ENCODE data around the gene HIP1R. TPM values are rescaled to one million over a fixed set of nuclear protein-coding genes. Genes with fewer than 3 reads are reported as not detected.

HIP1R gene
- total RNA-seq, 2 donors from 2014 or later = 61.5 to 67.4 TPM

DNA sequence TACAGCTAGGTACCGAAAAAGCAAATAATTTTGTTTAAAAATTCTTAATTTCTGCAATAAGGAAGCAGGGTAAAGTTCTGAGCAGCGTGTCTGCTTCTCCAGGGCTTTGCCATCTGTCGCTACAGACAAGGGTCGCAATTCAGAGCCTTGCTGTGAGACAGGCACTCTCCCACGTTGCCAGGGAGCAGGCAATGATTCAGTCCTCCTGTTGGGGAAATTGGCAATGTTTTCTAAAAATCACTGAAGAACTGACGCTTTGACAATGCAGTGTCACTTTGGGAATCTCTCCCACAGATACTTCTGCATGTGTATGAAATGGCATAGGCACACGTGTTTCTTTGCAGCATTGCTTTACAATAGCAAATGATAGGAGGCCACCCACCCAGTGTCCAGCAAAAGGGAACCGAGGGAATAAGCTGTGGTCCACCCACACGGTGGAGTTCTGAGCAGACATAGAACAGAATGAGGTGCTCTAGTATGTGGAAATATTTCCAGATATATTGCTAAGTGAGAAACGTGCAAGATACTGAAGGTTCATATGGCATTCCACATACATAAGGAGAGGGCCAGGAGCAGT is 16.0 kb upstream of the HIP1R start:
- no peak for DNase-seq
- peaks cover 2% of the 10 kb centered on the region for H3K36me3 Mint-ChIP-seq (ENCODE audit: low read depth)
- H3K27me3 Mint-ChIP-seq = no peaks in the 10 kb centered on the region
- H3K9me3 ChIP-seq (ENCODE audit: control insufficient read depth, low read length, poor library complexity, severe bottlenecking) = no peaks in the 10 kb centered on the region
- no peak for ATAC-seq
- no peaks in the 10 kb centered on the region for H3K4me1 Mint-ChIP-seq
- H3K4me3 Mint-ChIP-seq = no peak overlapping the region
- H3K27ac Mint-ChIP-seq = no peak overlapping the region

- H3K27me3 Mint-ChIP-seq = no peaks in the 10 kb centered on the region
- H3K4me1 Mint-ChIP-seq = no peaks in the 10 kb centered on the region
- DNase-seq (no peak), ATAC-seq (no peak)
- H3K36me3 Mint-ChIP-seq (ENCODE audit: low read depth) = peaks cover 2% of the 10 kb centered on the region
- H3K9me3 ChIP-seq (ENCODE audit: control insufficient read depth, low read length, poor library complexity, severe bottlenecking) = no peaks in the 10 kb centered on the region
- H3K27ac Mint-ChIP-seq = no peak overlapping the region
- no peak overlapping the region for H3K4me3 Mint-ChIP-seq
Observed at GRCh38 chr12:122820138-122820537, 15.1 kb upstream of the HIP1R start.

- H3K27me3 Mint-ChIP-seq = no peaks in the 10 kb centered on the region
- H3K4me1 Mint-ChIP-seq = no peaks in the 10 kb centered on the region
- ATAC-seq (peak; percentile 49), DNase-seq (no peak)
- H3K36me3 Mint-ChIP-seq (ENCODE audit: low read depth) = peaks cover 2% of the 10 kb centered on the region
- H3K27ac Mint-ChIP-seq = no peak overlapping the region
- H3K9me3 ChIP-seq (ENCODE audit: control insufficient read depth, low read length, poor library complexity, severe bottlenecking) = no peaks in the 10 kb centered on the region
- H3K4me3 Mint-ChIP-seq = no peak overlapping the region
Observed at GRCh38 chr12:122820838-122821271, 14.4 kb upstream of the HIP1R start.

- Mint-ChIP-seq H3K27ac (no peak overlapping the region), H3K27me3 (no peaks in the 10 kb centered on the region), H3K4me3 (no peak overlapping the region), H3K36me3 (ENCODE audit: low read depth) (no peaks in the 10 kb centered on the region), H3K4me1 (peaks cover 2% of the 10 kb centered on the region)
- no peak for DNase-seq
- H3K9me3 ChIP-seq (ENCODE audit: control insufficient read depth, low read length, poor library complexity, severe bottlenecking) = no peaks in the 10 kb centered on the region
- ATAC-seq = no peak
Observed at GRCh38 chr12:122823429-122823828, 11.8 kb upstream of the HIP1R start.

DNA sequence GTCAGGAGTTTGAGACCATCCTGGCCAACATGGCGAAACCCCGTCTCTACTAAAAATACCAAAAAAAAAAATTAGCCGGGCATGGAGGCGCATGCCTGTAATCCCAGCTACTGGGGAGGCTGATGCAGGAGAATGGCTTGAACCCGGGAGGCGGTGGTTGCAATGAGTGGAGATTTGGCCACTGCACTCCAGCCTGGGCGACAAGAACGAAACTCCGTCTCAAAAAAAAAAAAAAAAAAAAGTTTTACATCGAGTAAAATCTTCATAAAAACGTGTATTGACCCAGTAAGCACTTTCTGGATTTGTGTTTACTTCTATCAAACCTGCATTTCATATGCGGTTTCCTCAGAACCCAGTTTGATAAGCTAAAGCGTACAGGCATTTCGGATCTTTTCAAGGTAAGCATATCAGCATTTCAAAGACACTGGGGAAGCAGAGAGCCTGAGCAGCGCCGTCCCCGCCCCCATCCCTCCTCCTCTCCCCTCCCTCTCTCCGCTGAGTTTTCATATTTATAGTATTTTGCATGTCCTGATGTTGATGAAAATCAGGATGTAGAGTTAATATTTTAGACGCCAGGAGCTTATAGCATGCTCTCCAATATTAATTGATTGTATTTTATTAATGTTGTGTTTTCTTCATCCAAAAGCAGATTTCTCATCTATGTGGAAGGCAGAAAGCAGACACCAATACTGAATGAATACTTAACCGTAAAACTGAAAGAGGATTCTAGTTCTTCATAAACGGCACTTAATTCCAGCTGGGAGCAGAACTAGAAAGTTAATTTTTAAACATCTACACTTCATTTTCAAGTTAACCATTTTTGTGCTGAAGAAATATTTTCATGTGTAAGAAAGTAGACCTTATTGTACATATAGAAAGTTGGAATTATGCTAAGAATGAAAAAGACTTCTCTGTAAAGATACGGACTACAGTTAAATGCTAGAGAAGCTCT is 9.2 kb upstream of the HIP1R start:
- Mint-ChIP-seq H3K27ac (no peak overlapping the region), H3K4me3 (peak overlapping the region; percentile 60)
- peak; percentile 40 for ATAC-seq

GRCh38 chr12:122827258-122827657 is 8.0 kb upstream of the HIP1R start:
- no peaks in the 10 kb centered on the region for H3K9me3 ChIP-seq (ENCODE audit: control insufficient read depth, low read length, poor library complexity, severe bottlenecking)
- DNase-seq = no peak
- no peaks in the 10 kb centered on the region for H3K27me3 Mint-ChIP-seq
- H3K36me3 Mint-ChIP-seq (ENCODE audit: low read depth) = no peaks in the 10 kb centered on the region
- no peak overlapping the region for H3K4me3 Mint-ChIP-seq
- no peak overlapping the region for H3K27ac Mint-ChIP-seq
- H3K4me1 Mint-ChIP-seq = peaks cover 5% of the 10 kb centered on the region
- no peak for ATAC-seq

More for the DNA sequence above, 9.2 kb upstream of the HIP1R start:
- no peak for DNase-seq
- Mint-ChIP-seq H3K27me3 (no peaks in the 10 kb centered on the region), H3K36me3 (ENCODE audit: low read depth) (no peaks in the 10 kb centered on the region), H3K4me1 (peaks cover 5% of the 10 kb centered on the region)
- H3K9me3 ChIP-seq (ENCODE audit: control insufficient read depth, low read length, poor library complexity, severe bottlenecking) = no peaks in the 10 kb centered on the region

DNA sequence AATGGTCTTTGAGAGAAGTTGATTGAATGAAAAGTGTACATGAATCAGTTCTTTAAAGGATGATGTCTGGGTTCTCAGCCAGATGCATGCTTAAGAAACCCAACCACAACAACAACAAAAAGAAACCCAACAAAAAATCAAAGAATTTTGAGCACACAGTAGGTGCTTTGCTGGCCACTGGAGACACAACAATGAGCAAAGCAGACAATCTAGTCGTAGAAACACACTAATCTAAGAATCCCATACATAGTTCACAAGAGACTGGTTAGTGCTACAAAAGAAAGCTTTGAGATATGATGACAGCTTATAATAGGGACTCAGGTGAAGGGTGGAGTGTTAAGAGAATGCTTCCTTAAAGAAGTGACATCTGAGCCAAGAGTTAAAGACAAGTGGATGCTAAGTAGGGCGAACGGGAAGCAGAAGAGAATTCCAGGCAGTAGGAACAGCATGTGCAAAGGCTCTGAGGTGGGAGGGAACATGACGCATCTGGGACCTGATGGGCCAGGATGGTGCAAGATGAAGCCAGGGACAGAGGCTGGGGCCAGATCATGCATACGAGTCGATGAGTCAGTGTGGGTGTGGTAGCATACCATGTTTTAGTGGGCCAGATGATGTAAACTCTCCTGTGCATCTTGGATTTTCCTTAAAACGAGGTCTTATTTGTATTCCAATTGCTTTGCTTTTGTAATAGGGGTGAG is 4.6 kb upstream of the HIP1R start:
- Mint-ChIP-seq H3K36me3 (ENCODE audit: low read depth) (no peaks in the 10 kb centered on the region), H3K27me3 (no peaks in the 10 kb centered on the region), H3K27ac (no peak overlapping the region), H3K4me1 (peaks cover 17% of the 10 kb centered on the region), H3K4me3 (no peak overlapping the region)
- H3K9me3 ChIP-seq (ENCODE audit: control insufficient read depth, low read length, poor library complexity, severe bottlenecking) = no peaks in the 10 kb centered on the region
- DNase-seq = no peak
- no peak for ATAC-seq

DNA sequence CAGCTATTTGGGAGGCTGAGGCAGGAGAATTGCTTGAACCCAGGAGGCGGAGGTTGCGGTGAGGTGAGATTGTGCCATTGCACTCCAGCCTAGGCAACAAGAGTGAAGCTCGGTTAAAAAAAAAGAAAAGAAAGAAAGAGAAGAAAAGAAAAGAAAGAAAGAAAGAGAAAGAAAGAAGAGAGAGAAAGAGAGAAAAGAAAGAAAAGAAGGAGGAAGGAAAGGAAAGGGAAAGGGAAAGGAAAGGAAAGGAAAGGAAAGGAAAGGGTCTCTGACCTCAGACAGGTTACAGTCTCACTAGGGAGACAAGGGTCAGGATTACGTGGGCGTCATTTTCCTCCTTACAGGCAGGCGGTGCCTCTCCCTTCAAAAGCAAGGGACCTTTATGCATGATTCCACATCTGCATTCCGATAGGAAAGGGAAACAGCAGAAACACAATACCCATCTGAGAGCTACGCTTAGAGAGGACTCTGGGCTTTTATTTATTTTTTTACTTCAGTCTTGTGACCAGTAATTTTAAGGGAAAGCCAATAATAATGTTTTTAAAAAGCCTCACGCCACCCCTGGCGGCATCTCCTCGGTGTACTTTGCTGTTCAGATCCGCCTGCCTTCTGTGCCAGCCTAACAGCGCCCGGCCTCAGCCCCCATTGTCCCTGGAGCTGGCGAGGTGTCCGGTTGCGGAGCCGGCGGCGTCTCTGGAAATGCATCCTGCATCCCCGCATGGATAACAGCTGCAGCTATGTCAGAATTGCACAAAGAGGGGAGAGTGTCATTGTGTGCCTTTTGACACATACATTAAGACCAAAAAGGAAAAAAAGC is 945 bp upstream of the HIP1R start:
- no peak for DNase-seq
- no peaks in the 10 kb centered on the region for H3K27me3 Mint-ChIP-seq
- H3K4me3 Mint-ChIP-seq = peak overlapping the region; percentile 96
- H3K36me3 Mint-ChIP-seq (ENCODE audit: low read depth) = no peaks in the 10 kb centered on the region
- H3K4me1 Mint-ChIP-seq = peaks cover 42% of the 10 kb centered on the region
- H3K27ac Mint-ChIP-seq = peak overlapping the region; percentile 88
- ATAC-seq = peak; percentile 35
- H3K9me3 ChIP-seq (ENCODE audit: control insufficient read depth, low read length, poor library complexity, severe bottlenecking) = no peaks in the 10 kb centered on the region

DNA sequence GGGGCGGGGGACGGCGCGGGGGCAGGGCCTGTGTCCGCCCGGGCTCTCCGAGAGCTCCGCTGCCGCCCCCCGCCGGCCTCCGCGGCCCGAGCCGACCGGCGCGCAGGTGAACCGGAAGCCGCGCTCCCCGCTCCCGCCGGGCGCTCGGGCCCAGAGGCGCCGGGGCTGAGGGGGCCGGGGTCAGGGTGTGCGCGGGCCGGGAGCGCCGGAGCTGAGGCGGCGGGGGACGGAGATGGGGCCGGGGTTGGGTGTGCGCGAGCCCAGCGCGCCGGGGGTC is 431 bp downstream of the HIP1R start:
- Mint-ChIP-seq H3K27ac (peak overlapping the region; percentile 94), H3K27me3 (no peaks in the 10 kb centered on the region), H3K4me1 (peaks cover 39% of the 10 kb centered on the region), H3K36me3 (ENCODE audit: low read depth) (no peaks in the 10 kb centered on the region), H3K4me3 (peak overlapping the region; percentile 96)
- DNase-seq (no peak), ATAC-seq (peak; percentile 36)
- no peaks in the 10 kb centered on the region for H3K9me3 ChIP-seq (ENCODE audit: control insufficient read depth, low read length, poor library complexity, severe bottlenecking)

DNA sequence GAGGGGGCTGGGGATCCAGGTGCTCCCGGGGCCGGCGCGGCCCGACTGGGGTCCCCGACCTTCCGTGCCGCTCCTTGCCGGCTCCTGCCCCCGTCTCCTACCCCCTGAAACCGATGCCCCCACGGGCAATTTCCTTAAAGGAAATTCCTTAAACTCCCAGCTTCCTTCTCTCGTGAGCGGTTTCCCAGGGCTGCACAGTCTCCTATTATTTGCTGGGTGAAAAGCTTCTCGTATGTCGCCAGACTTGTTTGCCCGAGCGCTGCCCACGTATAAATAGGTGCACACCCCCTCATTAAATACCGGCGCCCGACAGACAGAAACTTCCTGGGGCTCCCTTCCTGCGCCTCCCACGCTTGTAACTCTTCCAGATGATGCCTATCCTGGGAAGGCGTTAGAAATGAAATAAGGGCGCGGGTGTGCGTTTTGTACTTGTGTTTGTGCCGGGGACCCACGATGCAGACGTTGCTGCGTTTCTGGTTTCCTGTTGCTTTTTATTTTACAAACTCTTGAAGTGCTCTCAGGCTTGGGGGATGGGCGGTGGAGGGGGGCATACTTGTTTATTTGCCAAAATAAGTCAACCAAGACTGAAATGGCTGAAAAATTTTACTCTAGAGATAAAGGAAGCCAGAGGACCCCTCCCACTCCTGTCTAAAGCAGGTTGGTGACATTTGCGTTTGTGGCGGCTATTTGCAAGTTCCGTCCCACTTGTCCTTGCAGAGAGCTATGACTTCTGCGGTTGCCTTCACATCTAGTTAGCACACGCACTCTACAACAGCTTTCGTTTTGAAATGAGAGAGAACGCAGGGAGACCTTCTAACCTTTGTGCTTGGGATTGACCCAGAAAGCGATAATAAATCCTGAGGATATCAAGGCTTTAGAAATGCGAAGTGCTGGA is 1.0 kb downstream of the HIP1R start:
- Mint-ChIP-seq H3K27me3 (no peaks in the 10 kb centered on the region), H3K4me3 (peak overlapping the region; percentile 96), H3K4me1 (peaks cover 41% of the 10 kb centered on the region), H3K36me3 (ENCODE audit: low read depth) (no peaks in the 10 kb centered on the region), H3K27ac (peak overlapping the region; percentile 94)
- no peaks in the 10 kb centered on the region for H3K9me3 ChIP-seq (ENCODE audit: control insufficient read depth, low read length, poor library complexity, severe bottlenecking)
- DNase-seq (no peak), ATAC-seq (peak; percentile 61)

GRCh38 chr12:122837306-122838265 is 2.3 kb downstream of the HIP1R start:
- DNase-seq (no peak), ATAC-seq (no peak)
- no peaks in the 10 kb centered on the region for H3K36me3 Mint-ChIP-seq (ENCODE audit: low read depth)
- peak overlapping the region; percentile 94 for H3K27ac Mint-ChIP-seq
- peak overlapping the region; percentile 96 for H3K4me3 Mint-ChIP-seq
- H3K9me3 ChIP-seq (ENCODE audit: control insufficient read depth, low read length, poor library complexity, severe bottlenecking) = no peaks in the 10 kb centered on the region
- H3K27me3 Mint-ChIP-seq = no peaks in the 10 kb centered on the region
- peaks cover 48% of the 10 kb centered on the region for H3K4me1 Mint-ChIP-seq
